Naive B cell (primary cell): ENCODE data around the gene RAB25. TPM values are rescaled to one million over a fixed set of nuclear protein-coding genes. Genes with fewer than 3 reads are reported as not detected.
"Not testable (repeated sequence)": the region's sequence is repeated elsewhere in the genome, so short reads cannot be mapped to it uniquely, and the experiment has no call there.

ENCODE experiments used
- ATAC-seq, 2 donors: fragments of 150-1000 bp; cut with Tn5 transposase; 2 replicates each; pipeline ENCODE4 v1.10.0; 2021; ENCODE audit warnings: low read depth in 2 of 2, mild to moderate bottlenecking in 2 of 2, moderate library complexity in 2 of 2
- DNase-seq: peaks from one replicate; pipeline ENCODE4 v3.0.0; 2022
- H3K27ac Mint-ChIP-seq, 6 donors: one replicate each; pipeline ENCODE4 v1.8.0; 2020 to 2022; ENCODE audit warnings: mild to moderate bottlenecking in 6 of 6, mixed read lengths in 6 of 6, moderate library complexity in 5 of 6, inconsistent platforms in 2 of 6
- H3K27me3 Mint-ChIP-seq, 3 donors: one replicate each; pipeline ENCODE4 v1.8.0; 2021 to 2022; ENCODE audit warnings: mixed read lengths in 3 of 3, mild to moderate bottlenecking in 1 of 3
- H3K36me3 Mint-ChIP-seq, 2 donors: one replicate each; pipeline ENCODE4 v1.8.0; 2020 to 2022; ENCODE audit warnings: mixed read lengths in 2 of 2, inconsistent platforms in 1 of 2, mild to moderate bottlenecking in 1 of 2
- H3K4me1 Mint-ChIP-seq, 3 donors: one replicate each; pipeline ENCODE4 v1.8.0; 2020 to 2022; ENCODE audit warnings: mixed read lengths in 3 of 3, inconsistent platforms in 1 of 3, mild to moderate bottlenecking in 1 of 3, moderate library complexity in 1 of 3
- H3K4me3 Mint-ChIP-seq, 8 donors: one replicate each; pipeline ENCODE4 v1.8.0; 2020 to 2022; ENCODE audit warnings: mild to moderate bottlenecking in 8 of 8, mixed read lengths in 8 of 8, moderate library complexity in 8 of 8, inconsistent platforms in 2 of 8
- H3K9me3 Mint-ChIP-seq, 7 donors: one replicate each; pipeline ENCODE4 v1.8.0; 2020 to 2022; ENCODE audit warnings: mixed read lengths in 7 of 7, mild to moderate bottlenecking in 5 of 7, inconsistent platforms in 2 of 7, moderate library complexity in 1 of 7
- polyA plus RNA-seq, 6 donors: library from polyadenylated mRNA; unstranded; fragments of 300-500 nt; fragmentation: Illumina TruSeq; gene quantifications; one replicate each; pipeline ENCODE4 v1.2.3, GENCODE V29; 2021; ENCODE audit warnings: low read depth in 6 of 6

The RAB25 gene
- polyA plus RNA-seq = not detected

- ATAC-seq = no peak
- Mint-ChIP-seq H3K27me3 (no peaks in the 10 kb centered on the region), H3K4me1 (peaks cover 0 to 7% (median 6%) of the 10 kb centered on the region in 3 donors), H3K36me3 (no peaks in the 10 kb centered on the region), H3K4me3 (no peak within 1 kb of the TSS), H3K9me3 (no peaks in the 10 kb centered on the region), H3K27ac (peak within 1 kb of the TSS in 2 of 6 donors; percentile 66 to 73)
- no peak for DNase-seq
Measured at GRCh38 chr1:156060937-156061636, at the start of gene RAB25. Gene RAB25 (plus strand): TSS chr1:156061160. CDS start chr1:156061401, 241 bp downstream.

DNA sequence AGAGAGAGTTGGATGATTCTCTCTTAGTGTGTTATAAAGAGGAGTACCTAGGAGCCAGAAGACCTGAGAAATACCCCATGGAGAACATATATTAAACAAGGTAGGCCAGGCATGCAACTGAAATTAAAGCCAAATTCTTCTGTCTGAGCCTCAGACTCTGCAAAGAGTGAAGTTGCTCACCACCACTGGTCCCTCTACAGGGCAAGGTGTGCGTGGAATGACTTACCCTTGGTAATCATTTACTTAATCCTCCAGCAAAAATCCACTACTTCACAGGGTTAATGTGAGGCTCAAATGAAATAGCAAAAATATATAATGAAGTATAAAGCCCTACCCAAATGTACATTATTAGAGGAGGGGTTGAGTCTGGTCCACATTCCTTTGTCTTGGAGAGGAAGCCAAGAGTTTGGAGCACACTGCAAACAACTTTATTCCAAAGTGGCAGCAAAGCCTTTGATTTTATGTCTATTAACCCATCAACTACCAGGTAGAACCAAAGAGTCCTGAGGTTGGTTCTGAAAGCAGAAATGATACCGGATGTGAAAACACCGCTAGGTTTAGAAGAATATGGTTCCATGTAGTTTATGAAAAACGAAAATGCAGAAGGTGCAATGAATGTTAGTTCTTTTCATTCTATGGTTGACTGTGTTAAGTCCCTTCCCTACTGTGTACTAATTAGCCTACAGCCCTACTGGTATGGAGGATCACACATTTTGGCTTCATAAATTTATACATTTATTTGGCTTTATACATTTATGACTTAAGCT is 48.7 kb upstream of the RAB25 start:
- Mint-ChIP-seq H3K4me3 (no peak overlapping the region), H3K36me3 (peaks cover 22 to 27% of the 10 kb centered on the region in 2 donors), H3K27ac (peak overlapping the region in 1 of 6 donors; percentile 12), H3K9me3 (no peaks in the 10 kb centered on the region), H3K4me1 (peaks cover 5 to 15% (median 14%) of the 10 kb centered on the region in 3 donors), H3K27me3 (no peaks in the 10 kb centered on the region)
- ATAC-seq (peak; percentile 67 to 88), DNase-seq (no peak)

DNA sequence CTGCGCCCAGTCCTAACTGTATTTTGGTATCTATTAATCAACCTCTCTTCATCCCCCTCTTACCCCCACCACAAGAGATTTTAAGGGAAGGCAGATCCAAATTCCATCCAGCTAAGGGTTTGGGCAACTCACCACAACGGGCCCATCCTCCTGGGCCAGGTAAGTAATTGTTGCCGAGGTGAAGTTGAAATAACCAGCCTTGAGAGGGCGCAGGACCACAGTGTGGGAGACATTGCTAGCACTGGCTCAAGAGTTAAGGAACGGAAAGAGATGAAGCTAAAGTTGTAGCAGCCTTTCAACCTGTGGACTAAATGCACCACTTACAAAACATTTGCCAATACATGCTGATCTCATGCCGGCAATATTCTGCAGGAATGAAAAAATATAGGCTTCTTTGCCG is 46.1 kb upstream of the RAB25 start:
- DNase-seq (no peak), ATAC-seq (no peak)
- H3K9me3 Mint-ChIP-seq = no peaks in the 10 kb centered on the region
- peaks cover 19 to 25% (median 24%) of the 10 kb centered on the region in 3 donors for H3K4me1 Mint-ChIP-seq
- no peaks in the 10 kb centered on the region for H3K27me3 Mint-ChIP-seq
- H3K36me3 Mint-ChIP-seq = peaks cover 20 to 29% of the 10 kb centered on the region in 2 donors
- H3K4me3 Mint-ChIP-seq = peak overlapping the region in 1 of 8 donors; percentile 75
- peak overlapping the region in 1 of 6 donors; percentile 29 for H3K27ac Mint-ChIP-seq

- Mint-ChIP-seq H3K27ac (peak overlapping the region in 5 of 6 donors; percentile 41 to 95 (median 90)), H3K4me3 (peak overlapping the region; percentile 89 to 99 (median 97)), H3K36me3 (peaks cover 5 to 7% of the 10 kb centered on the region in 2 donors), H3K4me1 (peaks cover 16 to 27% (median 23%) of the 10 kb centered on the region in 3 donors), H3K9me3 (no peaks in the 10 kb centered on the region), H3K27me3 (peaks cover 1% of the 10 kb centered on the region in 3 donors)
- DNase-seq = no peak
- ATAC-seq = no peak
Measured at GRCh38 chr1:156019946-156020292, 41.0 kb upstream of the RAB25 start.

DNA sequence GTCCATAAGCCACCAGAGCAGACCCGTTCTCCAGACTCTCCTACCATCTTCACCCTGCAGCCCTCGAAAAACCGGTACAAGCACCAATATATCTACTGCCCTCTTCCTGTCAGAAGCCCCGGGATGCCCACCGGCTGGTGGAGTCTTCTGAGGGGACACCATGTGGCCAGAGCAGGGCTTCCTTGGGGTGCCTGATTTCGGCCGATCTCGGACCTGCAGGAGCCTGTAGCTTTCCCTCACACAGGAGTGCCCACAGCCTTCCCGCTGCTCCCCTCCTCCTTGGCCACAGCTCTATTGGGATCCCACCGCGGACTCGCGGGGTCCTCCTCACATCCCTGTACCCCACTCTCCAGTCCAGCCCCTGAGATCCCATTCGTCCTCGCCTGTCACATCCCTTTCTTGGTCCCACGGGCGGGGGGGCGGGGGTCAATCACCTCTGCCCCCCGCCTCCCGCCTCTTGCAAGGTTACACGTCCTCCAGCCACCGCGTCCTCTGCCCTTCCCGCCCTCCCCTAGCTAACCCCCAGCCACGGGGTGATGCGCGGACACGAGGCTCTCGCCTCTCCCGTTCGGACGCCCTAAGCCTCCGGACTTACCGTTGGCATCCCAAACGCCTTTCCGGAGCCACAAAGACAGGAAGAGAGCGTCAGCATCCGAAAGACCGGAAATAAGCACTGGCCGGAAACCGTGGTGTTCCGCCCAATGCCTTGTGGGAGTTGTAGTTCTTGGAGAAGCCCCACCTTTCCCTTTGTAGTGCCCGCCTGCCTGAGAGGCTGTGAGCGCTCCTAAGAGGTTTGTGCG is 40.5 kb upstream of the RAB25 start, which contains the start of gene SSR2:
TSS of gene SSR2 (minus strand) at position 659 of the 800 bp plus-strand sequence. CDS start 784 bp downstream, outside the sequence.
- Mint-ChIP-seq H3K36me3 (peaks cover 5 to 7% of the 10 kb centered on the region in 2 donors), H3K9me3 (no peaks in the 10 kb centered on the region), H3K27me3 (peaks cover 5 to 7% (median 7%) of the 10 kb centered on the region in 3 donors), H3K4me1 (peaks cover 20 to 27% (median 23%) of the 10 kb centered on the region in 3 donors), H3K4me3 (peak within 1 kb of the TSS; percentile 89 to 99 (median 97)), H3K27ac (peak within 1 kb of the TSS; percentile 90 to 97 (median 94))
- DNase-seq (peak; percentile 81), ATAC-seq (peak; percentile 100)

- Mint-ChIP-seq H3K27ac (peak overlapping the region in 5 of 6 donors; percentile 88 to 97 (median 91)), H3K4me3 (peak overlapping the region; percentile 89 to 99 (median 97)), H3K4me1 (peaks cover 20 to 27% (median 26%) of the 10 kb centered on the region in 3 donors), H3K9me3 (no peaks in the 10 kb centered on the region), H3K27me3 (peaks cover 7 to 10% (median 9%) of the 10 kb centered on the region in 3 donors), H3K36me3 (peaks cover 5 to 7% of the 10 kb centered on the region in 2 donors)
- DNase-seq (no peak), ATAC-seq (no peak)
Measured at GRCh38 chr1:156021093-156021428, 39.9 kb upstream of the RAB25 start.

DNA sequence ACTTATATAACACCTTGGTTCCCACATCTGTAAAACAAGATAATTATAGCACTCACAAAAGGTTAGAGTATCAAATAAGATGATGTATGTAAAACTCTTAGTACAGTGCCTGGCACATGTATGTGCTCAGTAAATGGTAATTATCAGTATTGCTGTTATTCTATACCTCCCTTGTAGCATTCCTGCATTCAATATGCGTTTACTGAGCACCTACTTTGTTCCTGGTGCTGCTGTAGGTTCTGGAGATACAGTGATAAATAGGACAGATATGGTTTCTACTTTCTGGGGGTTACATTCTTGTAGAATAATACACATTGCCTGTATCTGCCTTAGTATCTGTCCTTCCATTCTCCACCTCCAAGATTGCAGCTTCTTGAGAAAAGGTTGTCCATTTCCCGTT is 39.0 kb upstream of the RAB25 start:
- no peak for ATAC-seq
- no peaks in the 10 kb centered on the region for H3K9me3 Mint-ChIP-seq
- H3K36me3 Mint-ChIP-seq = peaks cover 5 to 7% of the 10 kb centered on the region in 2 donors
- no peak for DNase-seq
- H3K27ac Mint-ChIP-seq = peak overlapping the region in 1 of 6 donors; percentile 9
- peaks cover 20 to 27% (median 27%) of the 10 kb centered on the region in 3 donors for H3K4me1 Mint-ChIP-seq
- peak overlapping the region in 4 of 8 donors; percentile 20 to 68 (median 60) for H3K4me3 Mint-ChIP-seq
- H3K27me3 Mint-ChIP-seq = peaks cover 7 to 10% (median 9%) of the 10 kb centered on the region in 3 donors

DNA sequence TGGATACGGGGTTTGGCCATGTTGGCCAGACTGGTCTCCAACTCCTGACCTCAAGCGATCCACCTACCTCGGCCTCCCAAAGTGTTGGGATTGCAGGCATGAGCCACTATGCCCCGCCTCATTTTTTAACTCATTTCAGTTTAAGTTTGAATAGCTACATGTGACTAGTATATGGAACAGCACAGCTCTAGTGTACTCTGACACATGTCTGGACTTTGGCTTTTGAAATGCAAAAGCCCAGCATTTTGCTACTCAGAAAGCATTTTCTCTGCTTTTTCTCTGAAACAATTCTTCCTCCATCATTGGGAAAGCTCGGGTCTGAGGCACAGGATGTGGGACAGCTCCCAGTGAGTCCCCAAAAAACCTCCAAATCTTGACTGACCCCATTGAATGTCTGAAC is 36.2 kb upstream of the RAB25 start:
- no peak for DNase-seq
- H3K9me3 Mint-ChIP-seq = no peaks in the 10 kb centered on the region
- peaks cover 7 to 10% (median 9%) of the 10 kb centered on the region in 3 donors for H3K27me3 Mint-ChIP-seq
- ATAC-seq = no peak
- H3K27ac Mint-ChIP-seq = no peak overlapping the region
- peak overlapping the region in 1 of 8 donors; percentile 49 for H3K4me3 Mint-ChIP-seq
- no peaks in the 10 kb centered on the region for H3K36me3 Mint-ChIP-seq
- peaks cover 10 to 17% (median 12%) of the 10 kb centered on the region in 3 donors for H3K4me1 Mint-ChIP-seq

- DNase-seq = no peak
- Mint-ChIP-seq H3K9me3 (no peaks in the 10 kb centered on the region), H3K4me3 (no peak overlapping the region), H3K36me3 (no peaks in the 10 kb centered on the region), H3K27me3 (peaks cover 7 to 10% (median 9%) of the 10 kb centered on the region in 3 donors), H3K4me1 (peaks cover 1 to 7% (median 5%) of the 10 kb centered on the region in 3 donors), H3K27ac (no peak overlapping the region)
- ATAC-seq = peak; percentile 80 to 82
Measured at GRCh38 chr1:156025876-156026275, 35.1 kb upstream of the RAB25 start.

DNA sequence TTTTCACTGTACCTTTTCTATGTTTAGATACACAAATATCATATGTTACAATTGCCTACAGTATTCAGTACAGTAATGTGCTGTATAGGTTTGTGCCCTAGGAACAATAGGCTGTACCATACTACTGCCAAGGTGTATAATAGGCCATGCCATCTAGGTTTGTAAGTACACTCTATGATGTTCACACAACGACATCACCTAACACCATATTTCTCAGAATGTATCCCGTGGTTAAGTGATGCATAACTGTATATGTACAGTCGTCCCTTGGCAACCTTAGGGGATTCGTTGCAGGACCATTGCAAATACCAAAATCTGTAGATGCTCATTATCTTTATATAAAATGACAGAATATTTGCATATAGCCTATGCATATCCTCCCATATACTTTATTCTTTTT is 34.4 kb upstream of the RAB25 start:
- ATAC-seq (no peak), DNase-seq (no peak)
- Mint-ChIP-seq H3K4me1 (peaks cover 0 to 5% (median 4%) of the 10 kb centered on the region in 3 donors), H3K27ac (no peak overlapping the region), H3K27me3 (peaks cover 7 to 10% (median 9%) of the 10 kb centered on the region in 3 donors), H3K9me3 (no peaks in the 10 kb centered on the region), H3K4me3 (no peak overlapping the region), H3K36me3 (no peaks in the 10 kb centered on the region)

GRCh38 chr1:156033011-156033410 is 27.9 kb upstream of the RAB25 start:
- Mint-ChIP-seq H3K27me3 (no peaks in the 10 kb centered on the region), H3K27ac (peak overlapping the region in 1 of 6 donors; percentile 16), H3K36me3 (peaks cover 0 to 9% of the 10 kb centered on the region in 2 donors)

GRCh38 chr1:156034991-156035390 is 26.0 kb upstream of the RAB25 start:
- not testable (repeated sequence) for H3K36me3 Mint-ChIP-seq, H3K4me3 Mint-ChIP-seq, H3K27me3 Mint-ChIP-seq, ATAC-seq, DNase-seq, H3K4me1 Mint-ChIP-seq, H3K27ac Mint-ChIP-seq, H3K9me3 Mint-ChIP-seq

More at GRCh38 chr1:156033011-156033410, 27.9 kb upstream of the RAB25 start:
- Mint-ChIP-seq H3K9me3 (no peaks in the 10 kb centered on the region), H3K4me3 (no peak overlapping the region), H3K4me1 (no peaks in the 10 kb centered on the region)
- no peak for DNase-seq
- ATAC-seq = no peak

GRCh38 chr1:156042828-156043227 is 18.1 kb upstream of the RAB25 start:
- Mint-ChIP-seq H3K4me3 (no peak overlapping the region), H3K27ac (no peak overlapping the region), H3K36me3 (peaks cover 11 to 13% of the 10 kb centered on the region in 2 donors), H3K4me1 (peaks cover 0 to 6% (median 0%) of the 10 kb centered on the region in 3 donors), H3K27me3 (no peaks in the 10 kb centered on the region), H3K9me3 (no peaks in the 10 kb centered on the region)
- DNase-seq (no peak), ATAC-seq (no peak)
